Measurements from ENCODE around the gene PDE6C. TPM values are rescaled to one million over a fixed set of nuclear protein-coding genes. Genes with fewer than 3 reads are reported as not detected.

Gene PDE6C
- total and polyA plus RNA-seq, 3 experiments from 2014 or later: not detected

DNA sequence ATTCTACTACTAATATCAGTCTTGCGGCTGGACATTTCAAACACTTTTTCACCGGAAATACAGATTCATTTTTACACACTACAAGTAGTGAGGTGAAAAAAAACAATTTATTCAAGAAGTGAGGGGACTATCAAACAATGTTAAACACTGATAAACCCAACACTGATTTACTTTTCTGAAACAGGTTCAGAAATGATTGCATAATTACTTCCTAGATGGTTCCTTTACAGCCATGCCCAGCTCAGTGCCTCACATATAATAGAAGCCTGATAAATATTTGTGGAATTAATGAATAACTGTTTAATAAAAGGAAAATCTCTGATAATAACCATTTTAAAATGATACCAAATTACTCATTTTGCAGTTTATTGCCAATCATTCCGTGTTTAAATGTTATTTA is 55.5 kb downstream of the PDE6C start:
- Mint-ChIP-seq H3K4me3 (no peak overlapping the region), H3K27me3 (no peaks in the 10 kb centered on the region), H3K27ac (no peak overlapping the region), H3K9me3 (no peaks in the 10 kb centered on the region), H3K36me3 (peaks cover 8 to 71% (median 27%) of the 10 kb centered on the region in 3 donors), H3K4me1 (peaks cover 3 to 12% (median 7%) of the 10 kb centered on the region in 3 donors)
- no peak overlapping the region for H3K4me3 ChIP-seq (ENCODE audit: low read length)
- no peaks in the 10 kb centered on the region for H3K4me1 ChIP-seq (ENCODE audit: insufficient read depth, low read length)
- CTCF ChIA-PET: no interaction called here
- H3K27ac ChIP-seq (ENCODE audit: low read depth, low read length): no peak overlapping the region
- H3K27me3 ChIP-seq (ENCODE audit: insufficient read depth, low read length, poor library complexity, severe bottlenecking): no peaks in the 10 kb centered on the region
- peaks cover 15% of the 10 kb centered on the region for H3K36me3 ChIP-seq (ENCODE audit: insufficient read depth, low read length)
- no peaks in the 10 kb centered on the region for H3K9me3 ChIP-seq (ENCODE audit: low read length)
- no peak for DNase-seq
- POLR2A ChIA-PET: no interaction called here

DNA sequence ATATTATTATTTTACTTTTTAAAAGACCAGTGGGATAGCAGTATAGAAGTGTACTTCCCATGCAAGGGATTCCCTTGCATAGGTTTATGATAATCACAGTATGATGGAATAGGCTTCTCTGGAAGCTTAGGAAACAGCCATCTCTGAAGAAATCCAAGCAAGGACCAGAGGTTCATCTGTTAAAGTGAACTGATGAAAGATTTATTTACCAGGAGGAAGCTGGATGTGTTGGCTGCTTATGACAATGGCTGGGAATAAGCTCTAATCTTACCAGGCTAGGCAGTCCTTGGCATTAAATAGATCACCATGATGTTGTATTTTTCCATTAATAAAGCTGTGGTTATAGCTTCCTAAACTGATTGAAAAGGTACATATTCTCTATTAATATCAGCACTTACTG is 58.0 kb downstream of the PDE6C start:
- no peaks in the 10 kb centered on the region for H3K9me3 Mint-ChIP-seq
- peaks cover 3 to 12% (median 7%) of the 10 kb centered on the region in 3 donors for H3K4me1 Mint-ChIP-seq
- Histone ChIP-seq H3K36me3 (ENCODE audit: insufficient read depth, low read length) (peaks cover 19% of the 10 kb centered on the region), H3K4me3 (ENCODE audit: low read length) (no peak overlapping the region), H3K9me3 (ENCODE audit: low read length) (no peaks in the 10 kb centered on the region), H3K4me1 (ENCODE audit: insufficient read depth, low read length) (no peaks in the 10 kb centered on the region), H3K27me3 (ENCODE audit: insufficient read depth, low read length, poor library complexity, severe bottlenecking) (no peaks in the 10 kb centered on the region), H3K27ac (ENCODE audit: low read depth, low read length) (no peak overlapping the region)
- ChIA-PET POLR2A (no interaction called here), CTCF (no interaction called here)
- no peak for DNase-seq
- H3K4me3 Mint-ChIP-seq: no peak overlapping the region
- no peaks in the 10 kb centered on the region for H3K27me3 Mint-ChIP-seq
- no peak overlapping the region for H3K27ac Mint-ChIP-seq
- peaks cover 8 to 76% (median 30%) of the 10 kb centered on the region in 3 donors for H3K36me3 Mint-ChIP-seq

- ChIA-PET POLR2A (no interaction called here), CTCF (no interaction called here)
- Mint-ChIP-seq H3K4me1 (peaks cover 3 to 12% (median 7%) of the 10 kb centered on the region in 3 donors), H3K4me3 (no peak overlapping the region), H3K27me3 (no peaks in the 10 kb centered on the region), H3K9me3 (no peaks in the 10 kb centered on the region), H3K36me3 (peaks cover 8 to 80% (median 29%) of the 10 kb centered on the region in 3 donors), H3K27ac (peak overlapping the region in 1 of 8 donors; percentile 22)
- Histone ChIP-seq H3K4me3 (ENCODE audit: low read length) (no peak overlapping the region), H3K27ac (ENCODE audit: low read depth, low read length) (no peak overlapping the region), H3K36me3 (ENCODE audit: insufficient read depth, low read length) (peaks cover 18% of the 10 kb centered on the region), H3K27me3 (ENCODE audit: insufficient read depth, low read length, poor library complexity, severe bottlenecking) (no peaks in the 10 kb centered on the region), H3K9me3 (ENCODE audit: low read length) (no peaks in the 10 kb centered on the region), H3K4me1 (ENCODE audit: insufficient read depth, low read length) (no peaks in the 10 kb centered on the region)
- no peak for DNase-seq
Measured at GRCh38 chr10:93671042-93671441, 58.7 kb downstream of the PDE6C start.

- Mint-ChIP-seq H3K27me3 (no peaks in the 10 kb centered on the region), H3K4me3 (no peak overlapping the region), H3K9me3 (no peaks in the 10 kb centered on the region), H3K27ac (peak overlapping the region in 4 of 8 donors; percentile 6 to 81 (median 17)), H3K4me1 (peaks cover 3 to 12% (median 7%) of the 10 kb centered on the region in 3 donors), H3K36me3 (peaks cover 8 to 77% (median 26%) of the 10 kb centered on the region in 3 donors)
- no peak overlapping the region for H3K27ac ChIP-seq (ENCODE audit: low read depth, low read length)
- POLR2A ChIA-PET: no interaction called here
- CTCF ChIA-PET: no interaction called here
- no peaks in the 10 kb centered on the region for H3K4me1 ChIP-seq (ENCODE audit: insufficient read depth, low read length)
- DNase-seq: no peak
- H3K9me3 ChIP-seq (ENCODE audit: low read length): no peaks in the 10 kb centered on the region
- H3K4me3 ChIP-seq (ENCODE audit: low read length): no peak overlapping the region
- no peaks in the 10 kb centered on the region for H3K27me3 ChIP-seq (ENCODE audit: insufficient read depth, low read length, poor library complexity, severe bottlenecking)
- H3K36me3 ChIP-seq (ENCODE audit: insufficient read depth, low read length): peaks cover 16% of the 10 kb centered on the region
Measured at GRCh38 chr10:93672022-93672678, 59.8 kb downstream of the PDE6C start.

GRCh38 chr10:93672890-93673289 is 60.6 kb downstream of the PDE6C start:
- peaks cover 16% of the 10 kb centered on the region for H3K36me3 ChIP-seq (ENCODE audit: insufficient read depth, low read length)
- ChIA-PET POLR2A (no interaction called here), CTCF (no interaction called here)
- Mint-ChIP-seq H3K27me3 (no peaks in the 10 kb centered on the region), H3K4me3 (no peak overlapping the region), H3K27ac (peak overlapping the region in 2 of 8 donors; percentile 21 to 67), H3K36me3 (peaks cover 6 to 70% (median 23%) of the 10 kb centered on the region in 3 donors), H3K4me1 (peaks cover 3 to 12% (median 7%) of the 10 kb centered on the region in 3 donors), H3K9me3 (no peaks in the 10 kb centered on the region)
- no peaks in the 10 kb centered on the region for H3K4me1 ChIP-seq (ENCODE audit: insufficient read depth, low read length)
- no peak overlapping the region for H3K4me3 ChIP-seq (ENCODE audit: low read length)
- no peak overlapping the region for H3K27ac ChIP-seq (ENCODE audit: low read depth, low read length)
- no peaks in the 10 kb centered on the region for H3K27me3 ChIP-seq (ENCODE audit: insufficient read depth, low read length, poor library complexity, severe bottlenecking)
- H3K9me3 ChIP-seq (ENCODE audit: low read length): no peaks in the 10 kb centered on the region
- DNase-seq: no peak

DNA sequence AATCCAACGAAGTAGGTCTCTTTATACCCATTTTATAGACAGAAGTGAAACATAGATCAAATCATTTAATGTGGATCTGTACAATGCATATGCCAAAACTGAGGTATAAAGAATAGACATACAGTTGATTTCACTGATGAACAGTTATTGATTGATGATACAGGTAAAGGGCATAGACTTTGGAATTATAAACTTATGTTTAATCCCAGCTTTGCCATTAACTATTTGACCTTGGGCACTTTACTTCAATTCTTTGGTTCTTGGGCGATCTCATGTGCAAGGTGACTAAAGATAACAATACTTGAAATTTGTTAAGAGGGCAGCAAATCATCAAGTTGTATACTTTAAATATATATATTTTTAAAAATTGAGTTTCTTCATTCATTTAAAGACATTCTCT is 61.5 kb downstream of the PDE6C start:
- Mint-ChIP-seq H3K27ac (no peak overlapping the region), H3K4me3 (no peak overlapping the region), H3K4me1 (peaks cover 3 to 12% (median 7%) of the 10 kb centered on the region in 3 donors), H3K27me3 (no peaks in the 10 kb centered on the region), H3K36me3 (peaks cover 5 to 62% (median 23%) of the 10 kb centered on the region in 3 donors), H3K9me3 (no peaks in the 10 kb centered on the region)
- Histone ChIP-seq H3K9me3 (ENCODE audit: low read length) (no peaks in the 10 kb centered on the region), H3K36me3 (ENCODE audit: insufficient read depth, low read length) (peaks cover 17% of the 10 kb centered on the region), H3K27ac (ENCODE audit: low read depth, low read length) (no peak overlapping the region), H3K4me1 (ENCODE audit: insufficient read depth, low read length) (no peaks in the 10 kb centered on the region), H3K4me3 (ENCODE audit: low read length) (no peak overlapping the region), H3K27me3 (ENCODE audit: insufficient read depth, low read length, poor library complexity, severe bottlenecking) (no peaks in the 10 kb centered on the region)
- CTCF ChIA-PET: no interaction called here
- no peak for DNase-seq
- POLR2A ChIA-PET: no interaction called here

GRCh38 chr10:93678386-93678785 is 66.0 kb downstream of the PDE6C start:
- DNase-seq: no peak
- Mint-ChIP-seq H3K4me3 (no peak overlapping the region), H3K4me1 (no peaks in the 10 kb centered on the region), H3K9me3 (no peaks in the 10 kb centered on the region), H3K27me3 (no peaks in the 10 kb centered on the region), H3K27ac (peak overlapping the region in 3 of 8 donors; percentile 20 to 69 (median 66)), H3K36me3 (peaks cover 3 to 39% (median 15%) of the 10 kb centered on the region in 3 donors)
- CTCF ChIA-PET: no interaction called here
- H3K4me1 ChIP-seq (ENCODE audit: insufficient read depth, low read length): no peaks in the 10 kb centered on the region
- H3K27ac ChIP-seq (ENCODE audit: low read depth, low read length): no peak overlapping the region
- POLR2A ChIA-PET: no interaction called here
- H3K9me3 ChIP-seq (ENCODE audit: low read length): no peaks in the 10 kb centered on the region
- H3K36me3 ChIP-seq (ENCODE audit: insufficient read depth, low read length): peaks cover 21% of the 10 kb centered on the region
- H3K27me3 ChIP-seq (ENCODE audit: insufficient read depth, low read length, poor library complexity, severe bottlenecking): no peaks in the 10 kb centered on the region
- H3K4me3 ChIP-seq (ENCODE audit: low read length): no peak overlapping the region

DNA sequence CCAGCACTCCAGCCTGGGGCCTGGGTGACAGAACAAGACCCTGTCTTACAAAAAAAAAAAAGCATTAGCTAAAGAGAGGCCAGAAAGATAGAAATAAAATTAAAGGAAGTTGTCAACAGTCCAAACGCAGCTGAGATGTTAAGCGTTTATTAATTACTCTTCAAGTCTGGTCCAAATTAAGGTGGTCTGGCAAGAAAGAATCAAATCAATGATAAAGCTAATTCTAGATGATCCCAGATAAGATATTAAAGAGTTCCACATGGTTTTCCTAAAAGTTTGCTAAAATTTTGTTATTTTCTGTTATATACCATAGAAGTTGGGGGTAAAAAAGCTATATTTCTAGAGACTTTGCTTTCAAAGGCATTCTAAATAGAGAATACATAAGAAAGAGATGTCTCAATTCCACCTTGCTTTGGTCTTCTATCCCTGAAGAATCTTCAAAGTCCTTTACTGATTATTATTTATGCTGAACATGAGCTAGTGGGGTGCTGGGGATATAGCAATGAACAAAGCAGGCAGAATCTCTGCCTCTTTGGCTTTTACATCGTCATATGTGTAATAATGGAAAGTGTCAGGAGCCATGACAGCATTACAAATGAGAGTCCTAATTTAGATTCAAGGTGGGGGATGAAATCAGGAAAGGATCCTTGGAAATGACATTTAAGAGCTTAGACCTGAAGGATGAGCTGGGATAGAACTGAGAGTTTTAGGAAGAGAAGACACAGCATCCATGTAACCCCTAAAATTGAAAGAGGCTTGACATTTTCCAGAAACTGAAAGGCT is 66.7 kb downstream of the PDE6C start:
- Histone ChIP-seq H3K27me3 (ENCODE audit: insufficient read depth, low read length, poor library complexity, severe bottlenecking) (no peaks in the 10 kb centered on the region), H3K27ac (ENCODE audit: low read depth, low read length) (no peak overlapping the region), H3K4me1 (ENCODE audit: insufficient read depth, low read length) (no peaks in the 10 kb centered on the region), H3K4me3 (ENCODE audit: low read length) (no peak overlapping the region), H3K36me3 (ENCODE audit: insufficient read depth, low read length) (peaks cover 21% of the 10 kb centered on the region), H3K9me3 (ENCODE audit: low read length) (no peaks in the 10 kb centered on the region)
- H3K9me3 Mint-ChIP-seq: no peaks in the 10 kb centered on the region
- DNase-seq: no peak
- POLR2A ChIA-PET: no interaction called here
- no peaks in the 10 kb centered on the region for H3K27me3 Mint-ChIP-seq
- CTCF ChIA-PET: interaction anchor here (1.8 kb wide), 1 partner anchor 124 kb away, joined by 6 read pairs; no protein-coding TSS in a partner anchor
- H3K27ac Mint-ChIP-seq: peak overlapping the region in 2 of 8 donors; percentile 66 to 69
- no peak overlapping the region for H3K4me3 Mint-ChIP-seq
- peaks cover 3 to 42% (median 15%) of the 10 kb centered on the region in 3 donors for H3K36me3 Mint-ChIP-seq
- H3K4me1 Mint-ChIP-seq: no peaks in the 10 kb centered on the region
